IPS-15b (cell line): Measurements from ENCODE around the gene BBC3.
"Not testable (repeated sequence)": the region's sequence is repeated elsewhere in the genome, so short reads cannot be mapped to it uniquely, and the experiment has no call there.

Source experiments
- H3K27me3 ChIP-seq: one replicate; pipeline ENCODE4 v1.6.1; 2013; ENCODE audit warnings: low read length; ENCODE audit not compliant: control insufficient read depth, insufficient read depth
- H3K36me3 ChIP-seq: one replicate; pipeline ENCODE4 v1.6.1; 2013; ENCODE audit warnings: low read length; ENCODE audit not compliant: control insufficient read depth, insufficient read depth
- H3K4me1 ChIP-seq: one replicate; pipeline ENCODE4 v1.6.1; 2013; ENCODE audit warnings: mild to moderate bottlenecking, low read length; ENCODE audit not compliant: control insufficient read depth, insufficient read depth
- H3K4me3 ChIP-seq: one replicate; pipeline ENCODE4 v1.5.1; 2013; ENCODE audit warnings: low read depth, low read length
- H3K9ac ChIP-seq: one replicate; pipeline ENCODE4 v1.6.1; 2013; ENCODE audit warnings: low read depth, mild to moderate bottlenecking, low read length
- H3K9me3 ChIP-seq: one replicate; pipeline ENCODE4 v1.6.1; 2013; ENCODE audit warnings: mild to moderate bottlenecking, low read length; ENCODE audit not compliant: control insufficient read depth, insufficient read depth

BBC3 gene

DNA sequence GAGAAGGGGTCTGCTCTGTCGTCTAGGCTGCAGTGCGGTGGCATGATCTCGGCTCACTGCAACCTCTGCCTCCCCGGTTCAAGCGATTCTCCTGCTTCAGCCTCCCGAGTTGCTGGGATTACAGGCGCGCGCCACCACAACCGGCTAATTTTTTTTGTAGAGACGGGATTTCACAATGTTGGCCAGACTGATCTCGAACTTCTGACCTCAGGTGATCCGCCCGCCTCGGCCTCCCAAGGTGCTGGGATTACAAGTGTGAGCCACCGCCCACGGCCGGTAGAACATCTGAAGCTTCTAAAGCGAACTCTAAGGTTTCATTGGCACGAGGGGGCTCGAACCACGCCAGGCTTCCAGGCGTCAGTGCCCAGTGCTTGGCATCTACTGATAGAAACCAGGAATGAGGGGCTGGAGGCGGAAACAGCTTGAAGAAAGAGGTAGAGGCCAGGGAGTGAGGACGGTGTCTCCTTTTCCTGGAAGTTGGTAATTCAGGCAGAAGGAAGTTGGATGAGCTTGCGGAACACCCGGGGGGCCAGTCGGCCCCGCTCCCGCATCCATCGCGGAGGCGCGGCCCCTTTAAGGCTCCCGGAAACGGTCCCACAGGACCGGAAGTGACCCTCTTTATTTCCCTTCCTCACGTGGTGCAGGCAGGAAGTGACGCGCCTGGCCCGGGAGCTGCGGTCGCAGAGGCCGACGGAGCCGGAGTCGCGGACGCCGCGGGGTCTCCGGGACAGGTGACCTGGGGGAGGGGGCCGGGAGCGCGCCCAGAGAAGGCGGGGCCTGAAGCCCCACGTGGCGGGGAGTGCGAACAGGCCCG, 25.1 kb upstream of the BBC3 start, which contains the start of gene CCDC9:
Gene CCDC9 (plus strand): TSS at position 647 of the 814 bp plus-strand sequence. CDS start 1,876 bp downstream, outside the sequence.
- Histone ChIP-seq H3K4me3 (peak within 1 kb of the TSS; percentile 95), H3K27me3 (no peaks in the 10 kb centered on the region), H3K36me3 (peaks cover 24% of the 10 kb centered on the region), H3K9ac (peak within 1 kb of the TSS; percentile 91), H3K4me1 (peaks cover 4% of the 10 kb centered on the region), H3K9me3 (no peaks in the 10 kb centered on the region)

DNA sequence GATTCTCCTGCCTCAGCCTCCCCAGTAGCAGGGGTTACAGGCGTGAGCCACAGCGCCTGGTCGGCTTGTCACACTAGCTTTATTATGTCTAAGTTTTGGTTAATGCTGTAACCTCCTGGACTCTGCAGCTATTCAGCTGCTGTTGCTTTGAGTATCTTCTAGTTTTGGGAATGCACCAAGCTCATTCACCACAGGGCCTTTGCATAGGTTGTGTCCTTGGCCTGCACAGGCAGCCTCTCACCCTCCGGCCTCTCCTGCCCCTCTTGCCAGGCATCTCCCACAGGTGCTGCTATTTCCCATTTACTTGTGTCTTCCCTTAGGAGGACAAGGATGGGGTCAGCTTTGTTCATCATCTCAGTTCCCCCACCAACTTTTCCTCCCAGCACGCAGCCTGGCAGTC, 23.0 kb upstream of the BBC3 start:
- Histone ChIP-seq H3K4me3 (no peak overlapping the region), H3K36me3 (peaks cover 3% of the 10 kb centered on the region), H3K4me1 (peaks cover 4% of the 10 kb centered on the region), H3K27me3 (no peaks in the 10 kb centered on the region), H3K9ac (no peak overlapping the region), H3K9me3 (no peaks in the 10 kb centered on the region)

GRCh38 chr19:47253467-47253881, 22.5 kb upstream of the BBC3 start:
- Histone ChIP-seq H3K4me1 (peaks cover 4% of the 10 kb centered on the region), H3K36me3 (no peaks in the 10 kb centered on the region), H3K27me3 (no peaks in the 10 kb centered on the region), H3K9ac (no peak overlapping the region), H3K9me3 (no peaks in the 10 kb centered on the region), H3K4me3 (no peak overlapping the region)

DNA sequence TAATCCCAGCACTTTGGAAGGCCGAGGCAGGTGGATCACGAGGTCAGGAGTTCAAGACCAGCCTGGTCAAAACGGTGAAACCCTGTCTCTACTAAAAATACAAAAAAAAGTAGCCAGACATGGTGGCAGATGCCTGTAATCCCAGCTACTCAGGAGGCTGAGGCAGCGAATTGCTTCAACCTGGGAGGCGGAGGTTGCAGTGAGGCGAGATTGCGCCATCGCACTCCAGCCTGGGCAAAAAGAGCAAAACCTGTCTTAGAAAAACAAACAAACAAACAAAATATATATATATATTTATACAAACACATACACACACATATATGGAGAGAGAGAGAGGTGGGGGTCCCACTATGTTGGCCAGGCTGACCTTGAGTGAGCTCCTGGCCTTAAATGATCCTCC, 22.0 kb upstream of the BBC3 start:
- not testable (repeated sequence) for H3K4me1 ChIP-seq, H3K27me3 ChIP-seq, H3K36me3 ChIP-seq, H3K4me3 ChIP-seq, H3K9ac ChIP-seq, H3K9me3 ChIP-seq

GRCh38 chr19:47247308-47247990, 16.4 kb upstream of the BBC3 start:
- no peaks in the 10 kb centered on the region for H3K9me3 ChIP-seq
- H3K4me1 ChIP-seq: peaks cover 2% of the 10 kb centered on the region
- H3K9ac ChIP-seq: no peak overlapping the region
- H3K27me3 ChIP-seq: peaks cover 8% of the 10 kb centered on the region
- no peak overlapping the region for H3K4me3 ChIP-seq
- no peaks in the 10 kb centered on the region for H3K36me3 ChIP-seq

DNA sequence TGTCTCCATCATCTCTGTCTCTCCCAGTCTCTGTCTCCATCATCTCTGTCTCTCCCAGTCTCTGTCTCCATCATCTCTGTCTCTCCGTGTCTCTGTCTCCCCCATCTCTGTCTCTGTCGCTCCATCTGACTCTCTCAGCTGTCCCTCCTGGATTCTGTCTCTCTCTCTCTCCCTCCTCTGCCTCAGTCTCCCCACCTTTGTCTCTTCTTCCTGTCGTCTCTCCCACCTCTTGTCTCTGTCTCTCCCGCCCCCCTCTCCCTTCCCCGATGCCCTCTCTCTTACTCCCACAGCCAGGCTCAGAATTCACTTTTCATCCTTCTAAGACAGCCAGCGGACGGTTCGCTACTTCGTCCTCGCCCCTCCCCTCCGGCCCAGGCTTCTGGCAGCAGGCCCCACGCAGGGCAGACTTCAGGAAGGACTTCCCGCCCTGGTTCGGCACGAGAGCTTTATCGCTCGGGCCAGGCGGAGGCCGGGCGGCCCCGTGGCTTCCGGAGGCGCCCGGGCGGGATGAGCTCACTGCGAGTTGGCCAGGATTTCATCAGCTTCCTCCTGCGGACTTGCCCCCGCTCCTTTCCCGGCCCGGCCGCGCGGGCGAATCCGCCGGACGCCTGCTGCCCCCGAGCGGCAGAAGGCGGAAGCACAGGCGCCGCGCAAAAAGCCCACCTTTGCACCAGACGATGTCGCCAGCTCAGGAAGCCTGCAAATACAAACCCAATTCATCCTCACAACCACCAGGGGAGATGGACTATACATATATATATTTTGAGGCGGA, 13.0 kb upstream of the BBC3 start:
- Histone ChIP-seq H3K9ac (no peak overlapping the region), H3K27me3 (peaks cover 33% of the 10 kb centered on the region), H3K4me3 (peak overlapping the region; percentile 55), H3K9me3 (no peaks in the 10 kb centered on the region), H3K4me1 (peaks cover 6% of the 10 kb centered on the region), H3K36me3 (no peaks in the 10 kb centered on the region)

GRCh38 chr19:47243364-47243775, 12.4 kb upstream of the BBC3 start:
- no peak overlapping the region for H3K9ac ChIP-seq
- H3K4me3 ChIP-seq: peak overlapping the region; percentile 55
- H3K9me3 ChIP-seq: no peaks in the 10 kb centered on the region
- H3K27me3 ChIP-seq: peaks cover 37% of the 10 kb centered on the region
- peaks cover 6% of the 10 kb centered on the region for H3K4me1 ChIP-seq
- H3K36me3 ChIP-seq: no peaks in the 10 kb centered on the region

- no peak overlapping the region for H3K4me3 ChIP-seq
- no peak overlapping the region for H3K9ac ChIP-seq
- no peaks in the 10 kb centered on the region for H3K9me3 ChIP-seq
- no peaks in the 10 kb centered on the region for H3K36me3 ChIP-seq
- peaks cover 37% of the 10 kb centered on the region for H3K27me3 ChIP-seq
- peaks cover 6% of the 10 kb centered on the region for H3K4me1 ChIP-seq
Observed at GRCh38 chr19:47241919-47242577, 11.0 kb upstream of the BBC3 start.

DNA sequence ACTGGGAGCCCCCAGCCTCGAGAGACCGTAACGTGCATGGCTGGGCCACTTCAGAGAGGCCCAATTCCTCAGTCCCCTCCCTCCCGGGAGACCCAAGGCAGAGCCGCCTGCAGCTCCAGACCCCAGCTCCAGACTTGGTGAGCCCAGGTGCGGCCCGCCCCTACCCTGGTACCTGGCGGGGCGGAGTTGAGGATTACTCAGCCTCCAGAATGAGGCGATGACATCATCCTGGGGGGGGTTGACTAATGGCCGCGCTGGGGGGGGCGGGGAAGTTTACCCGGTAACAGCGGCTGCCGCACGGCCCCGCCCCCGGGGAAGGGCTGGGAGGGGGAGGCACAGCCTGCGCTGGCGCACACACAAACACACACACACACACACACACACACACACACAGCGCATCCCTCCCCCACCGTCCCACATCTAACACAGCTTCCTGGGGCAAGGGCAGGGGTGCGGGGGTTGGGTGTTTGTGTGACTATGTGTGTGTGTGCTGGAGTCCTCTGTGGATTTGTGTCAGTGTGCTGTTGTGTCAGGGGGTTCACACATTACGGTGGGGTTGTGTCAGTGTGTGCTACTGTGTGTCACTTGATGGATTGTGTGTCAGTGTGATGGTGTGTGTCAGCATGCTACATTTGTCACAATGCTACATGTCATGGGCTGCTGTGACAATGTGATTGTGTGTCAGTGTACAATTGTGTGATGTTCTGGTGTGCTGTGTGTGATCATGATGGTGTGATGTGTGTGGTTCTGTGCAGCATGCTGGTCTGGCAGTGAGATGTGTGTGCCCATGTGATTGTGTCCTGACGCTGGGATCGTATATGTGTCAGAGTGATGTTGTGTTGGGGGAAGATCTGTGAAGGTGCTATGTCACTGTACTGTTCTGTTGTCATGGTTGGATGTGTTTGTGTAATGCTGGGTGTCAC, 10.3 kb upstream of the BBC3 start:
- Histone ChIP-seq H3K36me3 (no peaks in the 10 kb centered on the region), H3K4me1 (peaks cover 6% of the 10 kb centered on the region), H3K27me3 (peaks cover 37% of the 10 kb centered on the region), H3K9me3 (no peaks in the 10 kb centered on the region), H3K9ac (no peak overlapping the region), H3K4me3 (peak overlapping the region; percentile 52)

DNA sequence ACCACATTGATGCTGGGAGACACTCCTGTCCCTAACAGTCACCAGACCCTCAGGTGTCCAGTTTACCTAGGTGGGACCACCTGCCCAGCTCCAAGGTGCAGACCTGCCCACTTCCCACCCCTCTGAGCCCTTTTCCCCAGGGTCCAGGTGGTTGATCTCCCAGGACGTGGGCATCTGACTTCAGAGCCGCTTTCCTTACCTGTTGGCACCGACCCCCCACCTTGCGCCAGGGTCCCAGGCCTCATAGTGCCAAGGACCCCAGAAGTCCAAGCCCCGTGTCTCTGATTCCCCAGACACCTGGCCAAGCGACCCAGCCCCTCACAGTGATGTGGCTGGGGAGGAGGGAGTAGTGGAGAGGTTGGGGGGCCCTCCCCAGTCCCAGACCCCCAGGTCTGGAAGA, 9.6 kb upstream of the BBC3 start:
- Histone ChIP-seq H3K4me1 (peaks cover 6% of the 10 kb centered on the region), H3K4me3 (peak overlapping the region; percentile 52)

More for the DNA sequence above, 9.6 kb upstream of the BBC3 start:
- no peak overlapping the region for H3K9ac ChIP-seq
- H3K36me3 ChIP-seq: no peaks in the 10 kb centered on the region
- peaks cover 37% of the 10 kb centered on the region for H3K27me3 ChIP-seq
- no peaks in the 10 kb centered on the region for H3K9me3 ChIP-seq
